Breast epithelium (tissue), 4 donors: ENCODE data around the gene RIMS1. TPM values are rescaled to one million over a fixed set of nuclear protein-coding genes. Genes with fewer than 3 reads are reported as not detected.

Experiments
- DNase-seq, 2 donors: peaks; one replicate each; pipeline ENCODE4 v3.0.0-alpha.2; 2019; ENCODE audit warnings: low spot score in 2 of 2
- H3K27ac ChIP-seq, 2 donors: fragments of 200-600 bp; sonication (generic) in 1 of 2; one replicate each; pipeline ENCODE4 v1.5.1; 2016 to 2019; ENCODE audit warnings: mild to moderate bottlenecking in 1 of 2
- H3K27me3 ChIP-seq, 2 donors: fragments of 200-600 bp; sonication (generic) in 1 of 2; one replicate each; pipeline versions ENCODE4 v1.5.1 to v1.6.0; 2017 to 2019; ENCODE audit warnings: control low read depth in 1 of 2, mild to moderate bottlenecking in 1 of 2
- H3K36me3 ChIP-seq: fragments of 200-600 bp; one replicate; pipeline ENCODE4 v1.5.1; 2019
- H3K4me1 ChIP-seq, 2 donors: fragments of 200-600 bp; sonication (generic); one replicate each; pipeline ENCODE4 v1.5.1; 2016 to 2019; ENCODE audit warnings: control low read depth in 1 of 2
- H3K4me3 ChIP-seq, 3 donors: fragments of 200-600 bp; sonication (generic); 1 replicate in 2 of 3; 2 replicates in 1 of 3; pipeline ENCODE4 v1.5.1; 2016 to 2019; ENCODE audit warnings: mild to moderate bottlenecking in 3 of 3, moderate library complexity in 2 of 3
- H3K9me3 ChIP-seq, 2 donors: fragments of 200-600 bp; sonication (generic) in 1 of 2; one replicate each; pipeline ENCODE4 v1.5.1; 2016 to 2019; ENCODE audit warnings: control low read depth in 1 of 2
- POLR2A ChIP-seq: fragments of 450-650 bp; IDR thresholded peaks from one replicate; pipeline ENCODE4 v1.6.1; 2016; ENCODE audit warnings: antibody characterized with exemption, mild to moderate bottlenecking, moderate library complexity
- POLR2AphosphoS5 ChIP-seq, 3 donors: sonication (generic); formaldehyde crosslinking; IDR thresholded peaks; one replicate each; pipeline ENCODE4 v1.6.1; 2017; ENCODE audit warnings: antibody characterized with exemption in 3 of 3
- intact Hi-C: fragments of 100-400 bp; cut with DNase I; formaldehyde crosslinking; loops from one replicate; pipeline ENCODE4 v1.15.1; 2023; ENCODE audit warnings: low total_unique reads
- total RNA-seq, 3 donors: library from RNA; depleted of rRNA; stranded (reverse); fragments of >200 nt; gene quantifications; one replicate each; pipeline ENCODE4 v1.1.0, GENCODE V29; 2016
- TF ChIP-seq, protein P1 (sequence below), 3 donors: fragments of 450-650 bp; IDR thresholded peaks; one replicate each; pipeline ENCODE4 v1.5.1; 2016 to 2017; ENCODE audit warnings: antibody characterized with exemption in 3 of 3, mild to moderate bottlenecking in 3 of 3, moderate library complexity in 3 of 3

Gene RIMS1
- total RNA-seq, 3 donors from 2014 or later, result 1.3 to 4.0 (median 2.6) TPM

DNA sequence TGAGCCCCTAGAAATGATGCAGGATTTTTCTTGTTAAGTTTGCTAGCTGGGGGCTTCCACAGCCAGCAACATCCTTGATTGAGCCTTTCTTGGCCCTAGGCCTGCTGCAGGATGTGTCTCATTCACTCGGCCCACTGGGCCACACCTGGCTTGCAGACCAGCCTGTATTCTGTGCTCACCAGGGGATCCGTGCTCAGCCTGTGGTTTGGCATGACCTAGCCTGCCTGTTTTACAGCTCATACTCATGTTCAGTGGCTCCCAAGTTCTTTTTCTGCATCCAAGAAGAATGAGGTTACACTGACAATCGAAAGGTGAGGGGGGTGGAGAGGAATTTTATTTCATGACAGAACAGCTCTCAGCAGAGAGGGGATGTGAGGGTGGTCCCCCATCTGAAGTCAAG is 263.4 kb downstream of the RIMS1 start:
- no peaks in the 10 kb centered on the region for H3K4me1 ChIP-seq
- intact Hi-C loops, result no loop called here
- no peak overlapping the region for H3K27ac ChIP-seq
- TF ChIP-seq POLR2A (no peak), POLR2AphosphoS5 (IDR thresholded peaks at IDR 0.05) (no peak)
- TF ChIP-seq, protein P1, sequence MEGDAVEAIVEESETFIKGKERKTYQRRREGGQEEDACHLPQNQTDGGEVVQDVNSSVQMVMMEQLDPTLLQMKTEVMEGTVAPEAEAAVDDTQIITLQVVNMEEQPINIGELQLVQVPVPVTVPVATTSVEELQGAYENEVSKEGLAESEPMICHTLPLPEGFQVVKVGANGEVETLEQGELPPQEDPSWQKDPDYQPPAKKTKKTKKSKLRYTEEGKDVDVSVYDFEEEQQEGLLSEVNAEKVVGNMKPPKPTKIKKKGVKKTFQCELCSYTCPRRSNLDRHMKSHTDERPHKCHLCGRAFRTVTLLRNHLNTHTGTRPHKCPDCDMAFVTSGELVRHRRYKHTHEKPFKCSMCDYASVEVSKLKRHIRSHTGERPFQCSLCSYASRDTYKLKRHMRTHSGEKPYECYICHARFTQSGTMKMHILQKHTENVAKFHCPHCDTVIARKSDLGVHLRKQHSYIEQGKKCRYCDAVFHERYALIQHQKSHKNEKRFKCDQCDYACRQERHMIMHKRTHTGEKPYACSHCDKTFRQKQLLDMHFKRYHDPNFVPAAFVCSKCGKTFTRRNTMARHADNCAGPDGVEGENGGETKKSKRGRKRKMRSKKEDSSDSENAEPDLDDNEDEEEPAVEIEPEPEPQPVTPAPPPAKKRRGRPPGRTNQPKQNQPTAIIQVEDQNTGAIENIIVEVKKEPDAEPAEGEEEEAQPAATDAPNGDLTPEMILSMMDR (IDR thresholded peaks at IDR 0.05), result no peak
- no peaks in the 10 kb centered on the region for H3K27me3 ChIP-seq
- no peak overlapping the region for H3K4me3 ChIP-seq
- H3K9me3 ChIP-seq, result peaks cover 9 to 27% of the 10 kb centered on the region in 2 donors
- no peaks in the 10 kb centered on the region for H3K36me3 ChIP-seq
- no peak for DNase-seq

DNA sequence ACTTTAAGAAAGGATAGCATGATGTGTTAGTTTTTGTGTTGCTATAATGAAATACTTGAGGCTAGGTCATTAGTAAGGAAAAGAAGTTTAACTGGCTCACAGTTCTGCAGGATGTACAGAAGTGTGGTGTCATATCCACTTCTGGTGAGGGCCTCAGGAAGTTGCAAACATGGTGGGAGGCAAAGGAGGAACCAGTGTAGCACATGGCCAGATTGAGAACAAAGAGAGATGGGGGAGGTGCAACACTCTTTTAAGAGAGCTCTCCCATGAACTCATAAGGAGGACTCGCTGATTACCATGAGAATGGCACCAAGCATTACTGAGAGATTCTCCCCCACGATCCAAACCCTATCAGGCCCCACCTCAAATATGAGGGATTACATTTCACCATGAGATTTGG is 265.4 kb downstream of the RIMS1 start:
- TF ChIP-seq, protein P1 (IDR thresholded peaks at IDR 0.05), result no peak
- no peak for TF ChIP-seq POLR2AphosphoS5 (IDR thresholded peaks at IDR 0.05)
- no peak for TF ChIP-seq POLR2A
- intact Hi-C loops, result no loop called here
- H3K36me3 ChIP-seq, result no peaks in the 10 kb centered on the region
- H3K4me3 ChIP-seq, result no peak overlapping the region
- no peak for DNase-seq
- H3K9me3 ChIP-seq, result peaks cover 6 to 27% of the 10 kb centered on the region in 2 donors
- H3K4me1 ChIP-seq, result no peaks in the 10 kb centered on the region
- H3K27ac ChIP-seq, result no peak overlapping the region
- H3K27me3 ChIP-seq, result no peaks in the 10 kb centered on the region

DNA sequence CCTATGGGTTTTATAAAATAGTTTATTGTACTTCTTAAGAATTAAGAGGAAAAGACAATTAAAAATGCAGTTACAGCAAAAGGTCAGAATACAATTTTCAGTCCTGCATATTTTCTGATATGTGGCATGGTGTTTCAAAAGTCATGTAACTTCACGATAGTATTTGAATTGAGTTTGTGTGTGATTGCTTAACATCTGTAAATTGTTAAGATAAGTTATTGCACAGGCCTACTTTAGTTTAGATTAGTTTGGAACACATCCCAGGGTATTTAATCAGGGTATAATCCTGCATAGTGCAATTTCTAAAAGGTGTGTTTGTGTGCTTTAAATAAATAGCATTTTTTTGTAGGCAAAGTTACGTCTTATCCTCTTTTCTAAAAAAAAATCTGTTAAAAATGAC is 289.6 kb downstream of the RIMS1 start:
- TF ChIP-seq POLR2AphosphoS5 (IDR thresholded peaks at IDR 0.05), result no peak
- TF ChIP-seq POLR2A, result no peak
- TF ChIP-seq, protein P1 (IDR thresholded peaks at IDR 0.05), result no peak
- no peak overlapping the region for H3K4me3 ChIP-seq
- intact Hi-C loops, result no loop called here
- no peak for DNase-seq
- no peaks in the 10 kb centered on the region for H3K9me3 ChIP-seq
- no peaks in the 10 kb centered on the region for H3K27me3 ChIP-seq
- H3K36me3 ChIP-seq, result no peaks in the 10 kb centered on the region
- no peak overlapping the region for H3K27ac ChIP-seq
- no peaks in the 10 kb centered on the region for H3K4me1 ChIP-seq

GRCh38 chr6:72182337-72183246 is 296.2 kb downstream of the RIMS1 start:
- Histone ChIP-seq H3K36me3 (no peaks in the 10 kb centered on the region), H3K9me3 (no peaks in the 10 kb centered on the region), H3K27ac (no peak overlapping the region), H3K4me1 (no peaks in the 10 kb centered on the region), H3K4me3 (peak overlapping the region; percentile 32 to 70 (median 61)), H3K27me3 (peaks cover 0 to 3% of the 10 kb centered on the region in 2 donors)
- no peak for TF ChIP-seq POLR2AphosphoS5 (IDR thresholded peaks at IDR 0.05)
- TF ChIP-seq POLR2A, result no peak
- TF ChIP-seq, protein P1 (IDR thresholded peaks at IDR 0.05), result no peak
- intact Hi-C loops, result no loop called here
- DNase-seq, result peak; percentile 48 to 57

DNA sequence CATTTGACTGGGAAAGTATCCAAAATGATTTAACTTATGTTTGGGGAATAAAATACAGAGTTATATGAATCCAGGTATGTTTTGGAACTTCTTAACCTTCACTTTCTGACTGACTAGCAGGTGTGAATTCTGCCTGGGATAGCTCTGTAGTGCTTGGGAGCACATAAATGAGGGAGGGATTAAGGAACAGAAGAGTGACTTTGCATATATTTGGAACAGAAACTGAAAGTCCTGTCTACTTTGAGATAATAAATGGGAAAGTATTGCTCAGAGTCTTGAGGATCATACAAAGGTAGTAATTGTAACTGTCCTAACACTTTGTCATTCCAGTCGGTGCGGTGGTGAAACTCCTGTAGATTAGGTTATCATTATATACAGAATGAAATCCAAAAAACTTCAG is 317.6 kb downstream of the RIMS1 start:
- intact Hi-C loops, result no loop called here
- no peaks in the 10 kb centered on the region for H3K27me3 ChIP-seq
- TF ChIP-seq POLR2AphosphoS5 (IDR thresholded peaks at IDR 0.05) (no peak), POLR2A (no peak)
- TF ChIP-seq, protein P1 (IDR thresholded peaks at IDR 0.05), result no peak

More for the DNA sequence above, 317.6 kb downstream of the RIMS1 start:
- Histone ChIP-seq H3K36me3 (no peaks in the 10 kb centered on the region), H3K4me3 (no peak overlapping the region), H3K4me1 (no peaks in the 10 kb centered on the region), H3K9me3 (no peaks in the 10 kb centered on the region), H3K27ac (no peak overlapping the region)
- DNase-seq, result no peak
